HG02678 (cell line): ENCODE results near the gene BCL2.

Experiments used
- ATAC-seq: cut with Tn5 transposase; IDR thresholded peaks from one replicate; pipeline ENCODE4 v1.9.1; 2021; ENCODE audit warnings: mild to moderate bottlenecking, moderate library complexity; ENCODE audit not compliant: unreplicated experiment

BCL2 gene

GRCh38 chr18:63290166-63290820, 29.3 kb downstream of the BCL2 start:
- no peak for ATAC-seq

GRCh38 chr18:63288311-63288710, 31.3 kb downstream of the BCL2 start:
- no peak for ATAC-seq

GRCh38 chr18:63287691-63288220, 31.8 kb downstream of the BCL2 start:
- ATAC-seq, result no peak

GRCh38 chr18:63286926-63287325, 32.6 kb downstream of the BCL2 start:
- ATAC-seq, result no peak

- peak; percentile 95 for ATAC-seq
Observed at GRCh38 chr18:63284827-63285733, 34.5 kb downstream of the BCL2 start.

- no peak for ATAC-seq
Observed at GRCh38 chr18:63284173-63284799, 35.3 kb downstream of the BCL2 start.

- no peak for ATAC-seq
Observed at GRCh38 chr18:63283305-63284094, 36.1 kb downstream of the BCL2 start.

GRCh38 chr18:63282793-63283192, 36.8 kb downstream of the BCL2 start:
- ATAC-seq, result no peak

GRCh38 chr18:63273222-63273927, 46.2 kb downstream of the BCL2 start:
- ATAC-seq, result peak; percentile 65

- ATAC-seq, result no peak
Observed at GRCh38 chr18:63272638-63273037, 46.9 kb downstream of the BCL2 start.

- ATAC-seq, result no peak
Observed at GRCh38 chr18:63271881-63272299, 47.7 kb downstream of the BCL2 start.

GRCh38 chr18:63271148-63271547, 48.4 kb downstream of the BCL2 start:
- no peak for ATAC-seq

GRCh38 chr18:63267975-63268721, 51.4 kb downstream of the BCL2 start:
- ATAC-seq, result peak; percentile 66

- ATAC-seq, result no peak
Observed at GRCh38 chr18:63266888-63267790, 52.4 kb downstream of the BCL2 start.

GRCh38 chr18:63265326-63265725, 54.2 kb downstream of the BCL2 start:
- ATAC-seq, result no peak

- no peak for ATAC-seq
Observed at GRCh38 chr18:63264871-63265270, 54.7 kb downstream of the BCL2 start.

- no peak for ATAC-seq
Observed at GRCh38 chr18:63263444-63263843, 56.1 kb downstream of the BCL2 start.
